A549 treated with RU486 at 1 μM for 4 hours (cell line): ENCODE data around the gene FARSA. TPM values are rescaled to one million over a fixed set of nuclear protein-coding genes. Genes with fewer than 3 reads are reported as not detected.

Source experiments
- total RNA-seq: library from RNA; stranded (reverse); fragments of 200-300 nt; extraction: Qiagen RNA extraction; gene quantifications from 5 replicates; pipeline ENCODE4 v1.2.3, GENCODE V29; 2022; ENCODE audit warnings: low read depth

The FARSA gene
- 65.9 to 84.1 TPM (median 74.6 TPM) in 5 replicates for total RNA-seq

GRCh38 chr19:12933287-12934072 is at the start of gene FARSA:
TSS of gene FARSA (minus strand) at chr19:12933711. CDS start at chr19:12933696, 15 bp downstream.

GRCh38 chr19:12969292-12969988 is 35.9 kb upstream of the FARSA start, which contains the start of gene DAND5:
TSS of gene DAND5 (plus strand) at chr19:12969576. CDS start at chr19:12969661, 85 bp downstream.

GRCh38 chr19:12956446-12957388 is 23.2 kb upstream of the FARSA start, which contains the start of gene GADD45GIP1:
TSS of gene GADD45GIP1 (minus strand) at chr19:12957223. CDS start at chr19:12957212, 11 bp downstream.

GRCh38 chr19:12945479-12946091 is 12.1 kb upstream of the FARSA start, which contains the start of gene RAD23A:
TSS of gene RAD23A (plus strand) at chr19:12945862. CDS start at chr19:12945949, 87 bp downstream.

GRCh38 chr19:12937927-12938778 is 4.6 kb upstream of the FARSA start, which contains the start of gene CALR:
TSS of gene CALR (plus strand) at chr19:12938609. CDS start at chr19:12938680, 71 bp downstream.

GRCh38 chr19:12890787-12891552 is 42.5 kb downstream of the FARSA start, which contains the start of gene GCDH:
TSS of gene GCDH (plus strand) at chr19:12891160. CDS start at chr19:12891305, 145 bp downstream.

GRCh38 chr19:12886969-12887747 is 46.4 kb downstream of the FARSA start, which contains the start of gene KLF1:
TSS of gene KLF1 (minus strand) at chr19:12887201. CDS start at chr19:12887140, 61 bp downstream.

GRCh38 chr19:12881172-12881808 is 52.2 kb downstream of the FARSA start, which contains the start of gene DNASE2:
TSS of gene DNASE2 (minus strand) at chr19:12881449. CDS start at chr19:12881375, 74 bp downstream.

Other genes starting within 250 kb of the FARSA start
- gene GNG14, start 245.7 kb downstream of the FARSA start, total RNA-seq = not detected in 5 replicates
- 8.2 to 13.6 TPM (median 11.5 TPM) in 5 replicates for gene FBXW9, start 237.1 kb downstream of the FARSA start, total RNA-seq
- gene TNPO2, start 209.8 kb downstream of the FARSA start, total RNA-seq = 27.4 to 35.2 TPM (median 32.5 TPM) in 5 replicates
- gene TRIR, start 199.0 kb downstream of the FARSA start, total RNA-seq = 156 to 216 TPM (median 205 TPM) in 5 replicates
- gene GET3, start 196.2 kb downstream of the FARSA start, total RNA-seq = 70.9 to 96.0 TPM (median 93.4 TPM) in 5 replicates
- gene BEST2, start 181.9 kb downstream of the FARSA start, total RNA-seq = 0.05 to 0.14 TPM in 2 of 5 replicates, not detected in the others
- gene HOOK2, start 158.2 kb downstream of the FARSA start, total RNA-seq = 8.1 to 12.5 TPM (median 9.9 TPM) in 5 replicates
- gene JUNB, start 142.2 kb downstream of the FARSA start, total RNA-seq = 86.0 to 165 TPM (median 133 TPM) in 5 replicates
- 0.48 to 1.4 TPM (median 0.76 TPM) in 5 replicates for gene PRDX2, start 131.9 kb downstream of the FARSA start, total RNA-seq
- gene THSD8, start 131.6 kb downstream of the FARSA start, total RNA-seq = 0.70 to 17.2 TPM (median 12.5 TPM) in 4 of 5 replicates, not detected in the other
- gene RNASEH2A, start 127.1 kb downstream of the FARSA start, total RNA-seq = 32.3 to 49.1 TPM (median 44.2 TPM) in 5 replicates
- 0.10 to 0.34 TPM (median 0.22 TPM) in 4 of 5 replicates, not detected in the other for gene RTBDN, start 99.1 kb downstream of the FARSA start, total RNA-seq
- gene MAST1, start 95.2 kb downstream of the FARSA start, total RNA-seq = 1.1 to 2.5 TPM (median 1.6 TPM) in 5 replicates
- gene DNASE2, start 52.3 kb downstream of the FARSA start, total RNA-seq = 25.6 to 33.3 TPM (median 31.1 TPM) in 5 replicates
- gene KLF1, start 46.5 kb downstream of the FARSA start, total RNA-seq = not detected in 5 replicates
- gene GCDH, start 42.6 kb downstream of the FARSA start, total RNA-seq = 9.1 to 10.2 TPM (median 9.5 TPM) in 5 replicates
- 0.33 to 0.79 TPM (median 0.42 TPM) in 5 replicates for gene SYCE2, start 14.4 kb downstream of the FARSA start, total RNA-seq
- gene CALR, start 4.9 kb upstream of the FARSA start, total RNA-seq = 505 to 682 TPM (median 539 TPM) in 5 replicates
- 68.9 to 85.3 TPM (median 84.8 TPM) in 5 replicates for gene RAD23A, start 12.2 kb upstream of the FARSA start, total RNA-seq
- gene GADD45GIP1, start 23.5 kb upstream of the FARSA start, total RNA-seq = 33.1 to 59.6 TPM (median 54.1 TPM) in 5 replicates
- not detected in 5 replicates for gene DAND5, start 35.9 kb upstream of the FARSA start, total RNA-seq
- 3.3 to 5.4 TPM (median 3.8 TPM) in 5 replicates for gene NFIX, start 61.8 kb upstream of the FARSA start, total RNA-seq
- gene LYL1, start 169.1 kb upstream of the FARSA start, total RNA-seq = 0.50 to 1.0 TPM (median 0.71 TPM) in 5 replicates
- gene TRMT1, start 183.0 kb upstream of the FARSA start, total RNA-seq = 34.4 to 39.6 TPM (median 38.0 TPM) in 5 replicates
- gene NACC1, start 184.6 kb upstream of the FARSA start, total RNA-seq = 26.1 to 47.1 TPM (median 39.3 TPM) in 5 replicates
- gene STX10, start 216.7 kb upstream of the FARSA start, total RNA-seq = 40.9 to 63.2 TPM (median 59.4 TPM) in 5 replicates
- gene IER2, start 216.7 kb upstream of the FARSA start, total RNA-seq = 54.6 to 90.5 TPM (median 81.4 TPM) in 5 replicates